RCC 7860 (cell line): ENCODE results near the gene JPH2.

Source experiments
- DNase-seq: peaks from one replicate; pipeline ENCODE4 v3.0.0-alpha.2; 2015; ENCODE audit warnings: low spot score
- FAIRE-seq: peaks from 2 replicates; lab custom pipeline; 2012; peaks lifted over from hg19 to GRCh38; lab: Jason Lieb, UNC

Gene JPH2

DNA sequence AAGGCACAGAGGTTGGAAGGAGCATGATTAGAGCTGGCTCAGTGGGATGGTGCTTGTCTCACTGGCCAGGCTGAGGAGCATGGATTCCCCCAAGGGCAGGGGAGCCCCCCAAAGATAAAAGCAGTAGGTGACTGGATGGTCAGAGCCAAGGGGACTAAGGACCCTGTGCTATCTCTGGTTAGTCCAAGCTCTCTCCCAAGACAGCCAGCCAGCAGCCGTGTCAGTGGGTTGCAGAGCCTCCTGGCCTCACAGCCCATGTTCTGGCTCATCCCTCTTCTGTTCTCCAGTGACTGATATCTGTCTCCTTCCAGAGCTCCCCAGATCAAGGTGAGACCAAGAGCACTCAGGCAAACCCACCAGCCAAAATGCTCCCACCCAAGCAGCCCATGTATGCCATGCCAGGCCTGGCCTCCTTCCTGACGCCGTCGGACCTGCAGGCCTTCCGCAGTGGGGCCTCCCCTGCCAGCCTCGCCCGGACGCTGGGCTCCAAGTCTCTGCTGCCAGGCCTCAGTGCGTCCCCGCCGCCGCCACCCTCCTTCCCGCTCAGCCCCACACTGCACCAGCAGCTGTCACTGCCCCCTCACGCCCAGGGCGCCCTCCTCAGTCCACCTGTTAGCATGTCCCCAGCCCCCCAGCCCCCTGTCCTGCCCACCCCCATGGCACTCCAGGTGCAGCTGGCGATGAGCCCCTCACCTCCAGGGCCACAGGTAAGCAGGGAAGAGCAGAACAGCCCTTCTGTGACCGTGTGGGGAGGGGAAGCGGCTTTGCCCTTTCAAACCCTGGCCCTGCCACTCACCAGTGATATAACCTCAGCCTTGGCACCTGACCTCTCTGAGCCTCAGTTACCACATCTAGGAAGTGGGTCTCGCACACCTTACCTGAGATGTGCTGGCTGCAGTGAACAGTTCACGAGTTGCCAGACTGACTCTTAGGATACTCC, 121.3 kb downstream of the JPH2 start:
- FAIRE-seq (no peak), DNase-seq (no peak)

GRCh38 chr20:44064501-44065400, 122.2 kb downstream of the JPH2 start:
- no peak for FAIRE-seq
- no peak for DNase-seq
